ENCODE measurements around the gene ANKRD33. TPM values are rescaled to one million over a fixed set of nuclear protein-coding genes. Genes with fewer than 3 reads are reported as not detected.
A peak's percentile ranks its signal among the peaks of the same experiment; 100 is the strongest.
"Not testable (repeated sequence)": the region's sequence is repeated elsewhere in the genome, so short reads cannot be mapped to it uniquely, and the experiment has no call there.

Gene ANKRD33
- total RNA-seq, 4 donors from 2014 or later: 0.70 TPM; not detected in 3

DNA sequence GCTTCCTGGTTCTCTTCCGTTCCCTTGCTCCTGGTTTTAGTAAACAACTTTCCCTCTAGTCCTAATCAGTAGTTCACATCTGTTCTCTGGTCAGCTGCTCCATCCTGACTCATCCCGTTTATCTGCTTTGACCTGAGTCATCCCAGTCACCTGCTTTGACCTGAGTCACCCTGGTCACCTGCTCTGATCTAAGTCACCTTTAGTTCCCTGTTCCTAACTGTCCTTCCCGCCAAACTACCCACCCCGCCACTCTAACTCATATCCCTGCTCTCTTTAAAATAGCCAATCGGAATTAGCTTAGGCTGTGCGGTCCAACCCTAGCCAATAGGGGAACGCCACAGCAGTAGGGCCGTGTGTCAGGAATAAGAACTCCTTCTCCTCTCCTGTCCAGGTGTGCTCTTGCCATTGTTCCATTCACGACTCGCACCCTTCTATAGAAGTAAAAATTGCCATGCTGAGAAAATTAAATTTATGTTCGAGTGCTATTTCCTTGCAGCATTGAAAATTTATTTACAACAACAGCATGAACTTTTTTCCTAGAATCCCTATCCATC lies 3.1 kb upstream of the ANKRD33 start:
- H3K4me1 ChIP-seq: peaks cover 0 to 22% (median 4%) of the 10 kb centered on the region in 3 donors
- H3K27ac ChIP-seq: no peak overlapping the region
- intact Hi-C loops (cut with DNase I): no loop called here
- no peak for DNase-seq
- no peaks in the 10 kb centered on the region for H3K9me3 ChIP-seq
- TF ChIP-seq POLR2A (IDR thresholded peaks at IDR 0.05): no peak
- TF ChIP-seq CTCF (IDR thresholded peaks at IDR 0.05): no peak
- WGBS, 2 donors: 80 to 84% methylated on average over 11 of the region's 11 CpGs
- no peak overlapping the region for H3K4me3 ChIP-seq
- peaks cover 0 to 21% (median 0%) of the 10 kb centered on the region in 4 donors for H3K27me3 ChIP-seq
- H3K36me3 ChIP-seq: no peaks in the 10 kb centered on the region

DNA sequence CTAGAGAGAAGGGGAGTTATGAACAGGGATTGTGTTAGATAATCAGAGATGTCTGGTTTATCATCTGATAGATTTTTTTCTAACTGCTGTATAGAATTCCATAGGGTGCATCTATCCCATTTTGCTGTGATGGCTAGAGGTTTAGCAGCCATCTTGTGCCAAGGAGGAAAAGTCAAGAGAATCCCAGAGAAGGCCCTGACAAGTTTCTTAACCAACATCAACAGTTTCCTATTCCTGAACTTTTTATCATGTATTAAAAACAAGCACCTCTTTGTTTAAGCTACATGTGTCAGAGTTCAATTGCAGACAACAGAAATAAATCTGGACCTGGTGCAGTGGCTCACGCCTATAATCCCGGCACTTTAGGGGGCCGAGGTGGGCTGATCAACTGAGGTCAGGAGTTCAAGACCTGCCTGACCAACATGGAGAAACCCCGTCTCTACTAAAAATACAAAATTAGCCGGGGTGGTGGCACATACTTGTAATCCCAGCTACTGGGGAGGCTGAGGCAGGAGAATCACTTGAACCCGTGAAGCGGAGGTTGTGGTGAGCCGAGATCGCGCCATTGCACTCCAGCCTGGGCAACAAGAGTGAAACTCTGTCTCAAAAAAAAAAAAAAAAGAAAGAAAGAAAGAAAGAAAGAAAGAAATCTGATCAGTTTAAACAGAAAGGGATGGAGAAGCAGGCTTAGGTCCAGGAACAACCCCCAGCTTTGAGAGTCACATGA lies 2.4 kb upstream of the ANKRD33 start:
- Histone ChIP-seq H3K27ac (peak overlapping the region in 3 of 4 donors; percentile 59 to 68 (median 62)), H3K4me1 (peaks cover 0 to 22% (median 4%) of the 10 kb centered on the region in 3 donors), H3K27me3 (peaks cover 0 to 21% (median 0%) of the 10 kb centered on the region in 4 donors)
- intact Hi-C loops (cut with DNase I); H3K9me3 ChIP-seq; DNase-seq; H3K36me3 ChIP-seq; H3K4me3 ChIP-seq: not testable (repeated sequence)
- 72 to 85% methylated on average over 9 to 10 of the region's 10 CpGs for WGBS, 2 donors

- H3K4me1 ChIP-seq: peaks cover 0 to 22% (median 4%) of the 10 kb centered on the region in 3 donors
- H3K27ac ChIP-seq: peak overlapping the region; percentile 3 to 68 (median 48)
- no peaks in the 10 kb centered on the region for H3K9me3 ChIP-seq
- H3K36me3 ChIP-seq: no peaks in the 10 kb centered on the region
- DNase-seq: no peak
- TF ChIP-seq POLR2A (IDR thresholded peaks at IDR 0.05): no peak
- no peak for TF ChIP-seq CTCF (IDR thresholded peaks at IDR 0.05)
- 33 to 61% methylated on average over 8 to 10 of the region's 10 CpGs for WGBS, 2 donors
- peaks cover 0 to 21% (median 0%) of the 10 kb centered on the region in 4 donors for H3K27me3 ChIP-seq
- no peak overlapping the region for H3K4me3 ChIP-seq
- intact Hi-C loops (cut with DNase I): no loop called here
These were observed 1.7 kb upstream of the ANKRD33 start for GRCh38 chr12:51886021-51886710.

- WGBS, 2 donors: 69 to 73% methylated on average over 8 of the region's 15 CpGs
- DNase-seq: no peak
- Histone ChIP-seq H3K36me3 (no peaks in the 10 kb centered on the region), H3K4me1 (peaks cover 0 to 22% (median 4%) of the 10 kb centered on the region in 3 donors), H3K27ac (no peak overlapping the region), H3K27me3 (peaks cover 0 to 21% (median 0%) of the 10 kb centered on the region in 4 donors), H3K4me3 (no peak overlapping the region), H3K9me3 (no peaks in the 10 kb centered on the region)
- intact Hi-C loops (cut with DNase I): no loop called here
- TF ChIP-seq POLR2A (IDR thresholded peaks at IDR 0.05): no peak
- no peak for TF ChIP-seq CTCF (IDR thresholded peaks at IDR 0.05)
These were observed 663 bp downstream of the ANKRD33 start for GRCh38 chr12:51888316-51889215.

Data from esophagus squamous epithelium (tissue), 5 donors.